CD14-positive monocyte (primary cell): ENCODE results near the gene EIF4E2. TPM values are rescaled to one million over a fixed set of nuclear protein-coding genes. Genes with fewer than 3 reads are reported as not detected.
A peak's percentile ranks its signal among the peaks of the same experiment; 100 is the strongest.

Source experiments
- DNase-seq, 3 donors: peaks; one replicate each; pipeline ENCODE4 v3.0.0-alpha.2; 2011 to 2022
- H2AFZ ChIP-seq: 2 replicates; pipeline ENCODE4 v1.6.0; 2012; ENCODE audit warnings: mild to moderate bottlenecking, low read depth, low read length, inconsistent platforms; ENCODE audit not compliant: insufficient read depth, poor library complexity, severe bottlenecking
- H3K27ac ChIP-seq, 2 donors: 1 replicate in 1 of 2; 2 replicates in 1 of 2; pipeline ENCODE4 v1.5.1; 2012 to 2013; ENCODE audit warnings: low read length in 2 of 2, control low read depth in 1 of 2, inconsistent platforms in 1 of 2, low read depth in 1 of 2, mild to moderate bottlenecking in 1 of 2
- H3K27me3 ChIP-seq, 2 donors: one replicate each; pipeline versions ENCODE4 v1.6.0 to v1.6.1; 2011 to 2013; ENCODE audit warnings: low read length in 2 of 2; ENCODE audit not compliant: control insufficient read depth in 2 of 2, insufficient read depth in 2 of 2
- H3K36me3 ChIP-seq, 2 donors: replicated peaks in 1 of 2; 1 replicate in 1 of 2; 2 replicates in 1 of 2; pipeline versions ENCODE4 v1.5.1 to v1.6.1; 2012 to 2013; ENCODE audit warnings: low read length in 2 of 2, control low read depth in 1 of 2, inconsistent platforms in 1 of 2, mild to moderate bottlenecking in 1 of 2; ENCODE audit not compliant: insufficient read depth in 2 of 2, control insufficient read depth in 1 of 2
- H3K4me1 ChIP-seq, 2 donors: 1 replicate in 1 of 2; 2 replicates in 1 of 2; pipeline versions ENCODE4 v1.5.1 to v1.6.1; 2012 to 2013; ENCODE audit warnings: low read length in 2 of 2, control low read depth in 1 of 2, inconsistent platforms in 1 of 2, mild to moderate bottlenecking in 1 of 2, moderate library complexity in 1 of 2; ENCODE audit not compliant: insufficient read depth in 2 of 2, control insufficient read depth in 1 of 2
- H3K4me2 ChIP-seq: replicated peaks from 2 replicates; pipeline ENCODE3; 2012; ENCODE audit warnings: low read length, moderate library complexity, mild to moderate bottlenecking; ENCODE audit not compliant: poor library complexity, severe bottlenecking; ENCODE audit errors: extremely low read depth
- H3K4me3 ChIP-seq, 3 experiments: fragments of 200-600 bp in 1 of 3; sonication (generic) in 1 of 3; replicated peaks in 1 of 3; 1 replicate in 2 of 3; 2 replicates in 1 of 3; pipeline ENCODE4 v1.5.1; 2011 to 2013; ENCODE audit warnings: low read length in 3 of 3, mild to moderate bottlenecking in 3 of 3, control low read depth in 2 of 3, low read depth in 2 of 3, inconsistent platforms in 1 of 3, moderate library complexity in 1 of 3
- H3K79me2 ChIP-seq: 2 replicates; pipeline ENCODE4 v1.6.0; 2012; ENCODE audit warnings: mild to moderate bottlenecking, control low read depth, inconsistent platforms, low read length, moderate library complexity; ENCODE audit not compliant: insufficient read depth
- H3K9ac ChIP-seq: 2 replicates; pipeline ENCODE4 v1.6.0; 2017; ENCODE audit warnings: low read length, mild to moderate bottlenecking; ENCODE audit not compliant: insufficient read depth, poor library complexity, severe bottlenecking
- H3K9me3 ChIP-seq, 2 donors: replicated peaks in 1 of 2; 1 replicate in 1 of 2; 2 replicates in 1 of 2; pipeline versions ENCODE4 v1.5.1 to v1.6.1; 2012 to 2013; ENCODE audit warnings: low read length in 2 of 2, control low read depth in 1 of 2; ENCODE audit not compliant: control insufficient read depth in 1 of 2, insufficient read depth in 1 of 2
- H4K20me1 ChIP-seq: 2 replicates; pipeline ENCODE4 v1.6.0; 2012; ENCODE audit warnings: mild to moderate bottlenecking, low read length, control low read depth, moderate library complexity; ENCODE audit not compliant: insufficient read depth
- H3K27ac Mint-ChIP-seq, 7 donors: one replicate each; pipeline ENCODE4 v1.8.0; 2020; ENCODE audit warnings: mild to moderate bottlenecking in 7 of 7, mixed read lengths in 7 of 7, moderate library complexity in 6 of 7, inconsistent platforms in 2 of 7
- H3K27me3 Mint-ChIP-seq, 3 donors: one replicate each; pipeline ENCODE4 v1.8.0; 2021 to 2022; ENCODE audit warnings: low read depth in 3 of 3, mild to moderate bottlenecking in 3 of 3, mixed read lengths in 3 of 3, moderate library complexity in 3 of 3, inconsistent platforms in 1 of 3
- H3K36me3 Mint-ChIP-seq, 2 donors: one replicate each; pipeline ENCODE4 v1.8.0; 2020; ENCODE audit warnings: mixed read lengths in 2 of 2, inconsistent platforms in 1 of 2, mild to moderate bottlenecking in 1 of 2
- H3K4me1 Mint-ChIP-seq: one replicate; pipeline ENCODE4 v1.8.0; 2020; ENCODE audit warnings: mild to moderate bottlenecking, mixed read lengths
- H3K4me3 Mint-ChIP-seq, 2 donors: one replicate each; pipeline ENCODE4 v1.8.0; 2020; ENCODE audit warnings: mild to moderate bottlenecking in 2 of 2, mixed read lengths in 2 of 2, moderate library complexity in 1 of 2
- H3K9me3 Mint-ChIP-seq, 7 donors: one replicate each; pipeline ENCODE4 v1.8.0; 2020 to 2022; ENCODE audit warnings: mixed read lengths in 7 of 7, mild to moderate bottlenecking in 6 of 7, moderate library complexity in 6 of 7, inconsistent platforms in 2 of 7
- CTCF ChIP-seq: fragments of 200-600 bp; IDR thresholded peaks from one replicate; pipeline ENCODE4 v1.8.0; 2022; ENCODE audit warnings: antibody characterized with exemption, mild to moderate bottlenecking
- WGBS: methylation state at CpG from one replicate; pipeline ENCODE4 v1.1.5; 2013; ENCODE audit warnings: missing lambda C conversion rate; ENCODE audit not compliant: insufficient coverage; 5-methylcytosine and 5-hydroxymethylcytosine counted together
- intact Hi-C, 2 donors: fragments of 100-400 bp; cut with micrococcal nuclease; formaldehyde crosslinking; loops; one replicate each; pipeline versions ENCODE4 v1.15.0 to v1.15.1; 2023
- polyA plus RNA-seq, 3 donors: library from polyadenylated mRNA; depleted of rRNA in 1 of 3; unstranded in 2 of 3; stranded (reverse) in 1 of 3; fragments of 300-500 nt in 2 of 3; fragments of >200 nt in 1 of 3; fragmentation: Illumina TruSeq in 2 of 3; gene quantifications; 1 replicate in 2 of 3; 2 replicates in 1 of 3; pipeline ENCODE4 v1.2.3, GENCODE V29; 2012 to 2021

Gene EIF4E2
- polyA plus RNA-seq, 3 donors = 67.2 to 213 (median 188) TPM

- Mint-ChIP-seq H3K27ac (no peak overlapping the region), H3K4me3 (no peak overlapping the region), H3K36me3 (peaks cover 0 to 2% of the 10 kb centered on the region in 2 donors), H3K9me3 (peaks cover 0 to 6% (median 0%) of the 10 kb centered on the region in 7 donors), H3K4me1 (peaks cover 10% of the 10 kb centered on the region), H3K27me3 (peaks cover 32 to 57% (median 42%) of the 10 kb centered on the region in 3 donors)
- intact Hi-C loops = no loop called here
- no peak for TF ChIP-seq CTCF
- Histone ChIP-seq H3K9me3 (peaks cover 0 to 5% of the 10 kb centered on the region in 2 donors), H3K4me1 (peaks cover 4 to 21% of the 10 kb centered on the region in 2 donors), H3K9ac (no peak overlapping the region), H3K36me3 (no peaks in the 10 kb centered on the region), H3K79me2 (no peaks in the 10 kb centered on the region), H3K4me2 (no peak overlapping the region), H2AFZ (peak overlapping the region; percentile 67), H3K27ac (no peak overlapping the region), H4K20me1 (no peaks in the 10 kb centered on the region), H3K27me3 (peaks cover 24 to 50% of the 10 kb centered on the region in 2 donors), H3K4me3 (no peak overlapping the region)
- DNase-seq = no peak
- 93% methylated on average over 14 of the region's 14 CpGs for WGBS
Measured at GRCh38 chr2:232521098-232521497, 29.4 kb upstream of the EIF4E2 start.

- no peaks in the 10 kb centered on the region for H3K36me3 ChIP-seq
- peak; percentile 97 for TF ChIP-seq CTCF
- H3K27ac ChIP-seq = no peak overlapping the region
- H3K9ac ChIP-seq = no peak overlapping the region
- Mint-ChIP-seq H3K36me3 (peaks cover 0 to 2% of the 10 kb centered on the region in 2 donors), H3K4me1 (peaks cover 10% of the 10 kb centered on the region), H3K9me3 (peaks cover 0 to 6% (median 0%) of the 10 kb centered on the region in 7 donors), H3K4me3 (peak overlapping the region in 1 of 2 donors; percentile 74), H3K27ac (no peak overlapping the region), H3K27me3 (peaks cover 35 to 64% (median 47%) of the 10 kb centered on the region in 3 donors)
- intact Hi-C loops = no loop called here
- WGBS = 6% methylated on average over 66 of the region's 66 CpGs
- H4K20me1 ChIP-seq = no peaks in the 10 kb centered on the region
- H3K4me3 ChIP-seq = peak overlapping the region in 1 of 3 experiments; percentile 51
- peaks cover 0 to 5% of the 10 kb centered on the region in 2 donors for H3K9me3 ChIP-seq
- no peaks in the 10 kb centered on the region for H3K79me2 ChIP-seq
- DNase-seq = peak; percentile 21 to 52 (median 26)
- peak overlapping the region; percentile 68 for H3K4me2 ChIP-seq
- H2AFZ ChIP-seq = peak overlapping the region; percentile 67
- H3K27me3 ChIP-seq = peaks cover 24 to 56% of the 10 kb centered on the region in 2 donors
- peaks cover 4 to 21% of the 10 kb centered on the region in 2 donors for H3K4me1 ChIP-seq
Measured at GRCh38 chr2:232521959-232522622, 28.4 kb upstream of the EIF4E2 start.
